DMS114 treated with DMSO at 0.1 percent for 48 hours (cell line): ENCODE measurements around the gene MREG.

ENCODE experiments used
- DNase-seq: peaks from one replicate; lab custom pipeline; 2025; ENCODE audit not compliant: unreplicated experiment; lab: John Stamatoyannopoulos, UW

Gene MREG

DNA sequence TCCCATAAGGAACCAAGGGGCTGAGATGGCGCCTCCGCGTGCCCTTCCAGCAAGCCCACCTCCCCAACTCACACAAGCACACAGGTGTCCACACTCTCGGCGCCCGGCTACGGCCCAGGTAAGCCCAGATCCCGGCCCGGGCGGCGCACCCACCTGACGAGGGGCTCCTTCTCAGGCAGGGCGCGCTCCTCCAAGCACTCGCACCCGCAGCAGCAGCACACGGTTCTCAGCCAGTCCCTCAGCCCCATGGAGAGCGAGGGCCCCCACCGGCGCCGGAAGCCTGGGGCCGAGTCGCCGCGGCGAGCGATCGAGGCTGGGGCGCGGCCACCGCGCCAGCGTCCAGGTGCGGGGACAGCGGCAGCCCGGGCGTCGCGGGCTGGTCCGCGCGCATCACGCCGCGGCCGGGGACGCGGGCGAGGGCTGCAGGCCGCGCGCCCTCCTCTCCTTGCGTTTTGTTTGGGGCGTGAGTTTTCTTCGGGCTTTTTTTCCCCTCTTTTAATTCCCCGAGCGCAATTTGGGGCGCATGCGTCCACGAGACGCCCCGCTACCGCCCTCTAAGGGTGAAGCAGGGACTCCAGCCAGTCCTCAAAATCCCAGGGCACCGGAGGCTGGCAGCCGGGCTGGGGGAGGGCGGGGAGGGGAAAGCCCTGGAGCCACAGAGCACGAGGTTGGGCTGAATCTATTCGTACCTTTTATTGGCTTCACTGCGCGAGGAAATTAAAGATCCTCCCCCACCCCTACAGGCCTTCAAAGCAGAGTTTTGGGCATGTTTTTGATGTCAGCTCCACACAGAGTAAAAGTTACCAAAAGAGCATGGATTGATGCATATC is at the start of gene MREG:
Gene MREG (minus strand): TSS at position 472 of the 830 bp plus-strand sequence. CDS start 224 bp downstream, at position 248.
- peak; percentile 42 for DNase-seq

DNA sequence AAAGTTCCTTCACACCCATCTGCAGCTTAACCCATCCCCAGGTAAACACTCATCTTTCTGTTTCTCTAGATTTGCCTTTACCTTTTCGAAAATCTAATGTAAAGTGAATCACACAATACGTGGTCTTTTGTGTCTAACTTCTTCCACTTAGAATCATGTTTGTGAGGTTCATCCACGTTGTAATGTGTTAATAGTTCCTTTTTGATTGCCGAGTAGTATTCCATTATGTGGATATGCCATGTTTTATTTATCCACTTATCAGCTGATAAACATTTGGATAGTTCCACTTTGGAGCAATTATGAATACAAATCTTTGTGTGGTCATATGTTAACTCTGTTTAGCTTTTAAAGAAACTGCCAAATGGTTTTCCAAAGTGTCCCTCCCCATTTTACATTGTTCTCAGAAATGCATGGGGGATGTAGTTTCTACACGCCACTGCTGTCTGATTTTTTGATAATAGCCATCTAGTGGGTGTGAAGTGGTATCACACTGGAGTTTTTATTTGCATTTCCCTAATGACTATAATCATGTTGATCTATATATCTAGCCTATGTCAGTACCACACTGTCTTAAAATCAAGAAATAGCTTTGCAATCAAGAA is 46.0 kb upstream of the MREG start:
- no peak for DNase-seq

DNA sequence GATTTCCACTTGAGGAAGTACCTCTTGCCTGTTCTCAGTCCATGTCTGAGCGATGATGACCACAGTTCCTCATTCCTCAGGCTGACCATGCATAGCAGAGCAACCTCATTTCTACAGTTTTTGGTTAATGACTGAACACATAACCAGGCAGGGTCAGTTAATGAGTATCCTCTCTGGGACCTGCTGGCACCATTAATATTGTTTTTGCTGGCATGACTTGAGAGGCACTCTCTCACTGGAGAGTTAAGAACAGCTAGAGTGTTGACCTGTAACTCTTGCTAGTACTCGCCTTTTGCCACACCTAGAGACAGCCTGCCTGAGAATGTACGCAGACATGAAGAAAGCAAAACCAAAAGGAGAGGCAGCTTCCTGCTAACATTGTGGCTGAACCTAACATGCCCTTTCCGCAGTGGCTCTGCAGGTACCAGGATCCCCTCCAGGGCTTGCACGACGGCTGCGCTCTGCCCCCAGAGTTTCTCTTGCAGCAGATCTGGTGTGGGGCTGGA is 44.4 kb upstream of the MREG start:
- DNase-seq = no peak

DNA sequence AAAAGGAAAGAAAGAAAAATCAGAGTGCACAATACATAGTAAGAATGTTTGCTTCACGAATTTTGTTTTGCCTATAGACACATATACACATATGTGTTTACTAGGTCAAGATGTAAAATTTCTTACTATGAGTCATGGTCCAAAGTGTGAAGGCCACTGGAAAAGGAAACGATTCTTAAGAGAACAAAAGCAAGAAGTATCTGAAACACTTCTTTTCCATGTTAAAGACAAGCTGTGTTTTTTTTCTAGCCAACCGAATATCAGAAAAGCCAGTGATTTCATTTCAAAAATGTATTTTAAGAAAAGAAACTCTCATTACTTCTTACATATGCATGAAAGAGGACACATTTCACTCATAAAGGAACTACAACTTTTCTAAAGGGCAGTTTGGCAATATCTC is 43.4 kb upstream of the MREG start:
- no peak for DNase-seq

GRCh38 chr2:216055680-216056079 is 42.3 kb upstream of the MREG start:
- DNase-seq = no peak

- DNase-seq = no peak
Observed at GRCh38 chr2:216052420-216052819, 39.1 kb upstream of the MREG start.

- DNase-seq = no peak
Observed at GRCh38 chr2:216051350-216051749, 38.0 kb upstream of the MREG start.

DNA sequence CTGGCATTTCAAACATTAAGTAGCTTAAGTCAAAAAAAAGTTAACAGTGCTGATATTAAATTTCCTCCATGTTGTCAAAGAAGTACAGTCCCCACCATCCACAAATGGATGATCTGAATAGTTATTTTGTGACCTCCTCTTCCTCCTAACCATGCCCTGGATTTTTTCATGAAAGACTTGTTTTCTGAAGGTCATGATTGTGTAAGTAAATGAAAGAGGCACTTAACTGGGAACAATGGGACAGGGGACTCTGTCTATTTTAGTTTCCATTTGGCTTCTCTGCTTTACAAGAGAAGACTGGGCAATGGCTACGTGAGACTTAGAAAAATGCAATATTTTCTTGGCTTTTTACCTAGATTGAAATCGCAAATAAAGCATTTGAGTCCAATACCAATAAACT is 36.1 kb upstream of the MREG start:
- no peak for DNase-seq

GRCh38 chr2:216047397-216047796 is 34.0 kb upstream of the MREG start:
- no peak for DNase-seq

- no peak for DNase-seq
Observed at GRCh38 chr2:216044883-216045486, 31.6 kb upstream of the MREG start.

DNA sequence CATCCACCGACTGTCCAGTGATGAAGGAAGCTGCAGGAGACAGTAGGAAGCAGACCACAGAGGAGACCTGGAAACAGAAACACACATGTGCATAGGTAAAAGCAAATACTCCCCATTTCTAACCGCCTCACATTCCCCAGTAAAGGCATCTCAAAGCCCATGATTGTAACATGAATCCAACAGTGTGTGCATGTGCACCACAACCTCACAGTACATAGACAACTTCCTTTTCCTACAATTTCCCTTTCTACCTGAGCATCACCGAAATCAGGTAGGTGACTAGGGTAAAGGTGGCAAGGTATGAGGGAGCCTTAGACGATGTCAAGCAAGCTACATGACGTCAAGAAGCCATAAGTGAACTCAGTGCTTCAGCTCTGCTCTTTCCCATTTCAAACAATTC is 30.6 kb upstream of the MREG start:
- DNase-seq = no peak

DNA sequence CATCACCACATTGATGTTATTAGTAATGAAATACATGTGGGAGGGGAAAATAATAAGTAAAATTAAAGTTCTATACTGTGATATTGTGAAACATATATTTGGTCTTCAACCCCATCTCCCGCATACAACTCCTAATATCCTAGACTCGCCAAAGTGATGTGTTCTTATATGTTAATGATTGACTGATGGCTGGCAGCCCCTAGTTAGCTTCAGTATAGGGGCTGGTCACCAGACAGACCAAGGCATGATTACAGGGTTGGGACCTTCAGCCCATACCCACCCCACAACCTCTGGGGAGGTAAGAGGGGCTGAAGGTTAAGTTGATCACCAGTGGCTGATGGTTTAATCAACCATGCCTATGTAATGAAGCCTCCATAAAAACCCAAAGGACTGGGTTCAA is 28.1 kb upstream of the MREG start:
- no peak for DNase-seq

DNA sequence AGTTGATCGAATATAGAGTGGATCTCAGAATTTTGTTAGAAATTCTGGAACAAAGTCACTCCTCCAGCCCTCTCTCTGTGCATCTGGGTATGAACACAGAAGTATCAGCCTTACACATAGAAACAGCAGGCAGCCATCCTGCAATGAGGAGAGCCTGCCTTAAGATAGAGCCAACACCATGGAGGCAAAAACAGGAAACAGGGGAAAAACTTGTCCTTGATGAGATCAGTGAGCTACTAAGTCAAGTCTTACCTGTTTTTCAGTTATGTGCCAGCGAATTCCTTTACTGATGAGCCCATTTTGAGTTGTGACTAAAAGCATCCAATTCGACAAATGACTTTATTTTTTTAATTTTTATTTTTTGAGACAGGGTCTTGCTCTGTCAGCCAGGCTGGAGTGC is 26.6 kb upstream of the MREG start:
- DNase-seq = no peak

DNA sequence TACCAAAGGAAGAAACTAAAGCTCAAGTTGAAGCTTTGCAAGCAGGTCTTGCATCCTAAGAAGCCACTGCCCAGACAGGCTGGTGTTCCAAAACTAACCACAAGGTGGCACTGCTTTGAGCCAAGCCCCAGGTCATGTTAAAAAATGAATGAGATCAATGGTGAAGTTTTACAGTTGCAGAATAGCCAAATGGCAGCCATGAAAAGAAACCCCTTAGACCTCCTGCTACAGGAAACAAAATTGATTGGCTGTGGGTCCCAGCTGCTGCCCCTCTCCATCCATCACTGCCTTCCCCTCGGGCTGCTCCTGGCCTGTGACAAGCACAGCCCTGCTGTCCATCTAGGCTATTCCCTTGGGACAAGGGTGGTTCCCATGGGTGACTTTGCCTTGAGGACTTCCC is 20.7 kb upstream of the MREG start:
- DNase-seq = no peak

GRCh38 chr2:216033403-216033802 is 20.1 kb upstream of the MREG start:
- DNase-seq = no peak

DNA sequence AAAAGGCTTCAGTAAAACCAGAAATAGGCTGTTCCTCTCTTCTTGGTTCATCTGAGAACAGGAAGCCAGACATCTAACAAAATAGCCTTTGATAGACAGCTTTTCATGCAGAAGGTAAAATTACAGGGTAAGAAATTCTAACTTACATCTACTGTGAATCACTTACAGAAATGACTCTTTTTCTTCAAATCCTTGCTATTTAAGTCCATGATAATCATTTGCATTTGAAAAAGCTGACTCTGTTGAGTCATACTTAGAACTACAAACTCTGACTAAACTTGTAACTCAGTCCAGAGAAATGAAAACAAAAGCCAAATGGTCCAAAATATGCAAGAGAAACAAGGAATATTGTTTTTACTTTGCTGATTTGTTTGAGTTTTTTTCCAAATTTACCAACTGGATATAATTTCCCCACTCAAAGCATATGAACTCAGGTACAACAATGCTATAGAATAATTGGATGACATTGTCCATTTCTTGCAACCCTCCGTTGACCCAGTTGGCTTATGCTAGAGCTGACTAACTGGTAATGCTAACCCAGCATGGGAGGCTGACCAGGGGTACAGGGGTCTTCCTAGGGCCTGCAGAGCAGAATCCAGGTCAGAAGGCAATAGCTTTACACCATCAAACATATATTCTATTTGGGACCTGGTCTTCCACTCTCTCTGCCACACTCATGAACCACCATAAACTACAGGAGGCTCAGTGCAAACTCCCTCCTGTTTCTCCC is 18.8 kb upstream of the MREG start:
- no peak for DNase-seq

DNA sequence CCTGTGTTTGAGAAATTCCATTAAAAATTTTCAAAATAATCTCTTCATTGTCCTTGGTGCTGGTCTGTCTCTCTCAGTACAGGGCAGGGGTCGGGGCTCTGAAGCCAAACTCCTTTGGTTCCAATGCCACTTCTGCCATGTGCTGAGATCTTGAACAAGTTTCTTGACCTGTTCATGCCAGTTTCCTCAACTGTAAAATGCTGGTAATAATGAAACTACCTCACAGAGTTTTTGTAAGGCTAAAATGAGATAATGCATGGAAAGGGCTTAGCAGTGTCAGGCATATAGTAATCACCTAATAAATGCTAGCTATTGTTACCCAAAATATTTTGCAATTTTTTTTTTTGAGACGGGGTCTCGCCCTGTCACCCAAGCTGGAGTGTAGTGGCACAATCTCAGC is 16.9 kb upstream of the MREG start:
- no peak for DNase-seq

DNA sequence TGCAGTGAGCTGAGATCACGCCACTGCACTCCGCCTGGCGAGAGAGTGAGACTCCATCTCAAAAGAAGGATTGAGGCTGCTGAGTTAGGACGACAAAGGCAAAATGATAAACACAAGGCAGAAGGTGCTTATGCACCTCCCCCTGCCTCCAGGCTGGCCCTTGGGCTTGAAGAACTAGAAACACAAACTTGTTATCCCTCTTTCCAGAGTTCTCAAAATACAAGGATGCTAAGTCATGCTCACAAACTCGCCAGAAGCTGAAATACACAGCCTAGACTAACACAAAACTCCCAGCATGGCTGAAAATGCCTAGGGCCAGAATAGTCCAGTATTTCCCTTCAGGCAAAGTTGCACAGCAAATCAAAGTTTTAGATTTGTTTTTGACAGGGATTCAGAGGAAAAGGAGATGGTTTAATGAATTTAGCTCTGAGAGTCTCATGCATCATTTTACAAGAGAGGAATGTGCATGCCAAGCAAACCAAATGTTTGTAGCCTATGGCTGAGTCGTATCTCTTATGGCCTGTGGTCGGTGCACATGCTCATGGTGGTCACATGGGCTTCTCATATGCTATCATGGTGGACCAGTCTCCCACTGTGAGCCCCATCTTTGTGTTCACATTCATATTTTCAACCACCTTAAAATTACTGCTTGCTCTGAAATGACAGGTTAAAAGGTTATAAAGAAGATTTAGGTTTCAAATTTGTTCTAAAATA is 16.2 kb upstream of the MREG start:
- no peak for DNase-seq

- no peak for DNase-seq
Observed at GRCh38 chr2:216024779-216025336, 11.5 kb upstream of the MREG start.

DNA sequence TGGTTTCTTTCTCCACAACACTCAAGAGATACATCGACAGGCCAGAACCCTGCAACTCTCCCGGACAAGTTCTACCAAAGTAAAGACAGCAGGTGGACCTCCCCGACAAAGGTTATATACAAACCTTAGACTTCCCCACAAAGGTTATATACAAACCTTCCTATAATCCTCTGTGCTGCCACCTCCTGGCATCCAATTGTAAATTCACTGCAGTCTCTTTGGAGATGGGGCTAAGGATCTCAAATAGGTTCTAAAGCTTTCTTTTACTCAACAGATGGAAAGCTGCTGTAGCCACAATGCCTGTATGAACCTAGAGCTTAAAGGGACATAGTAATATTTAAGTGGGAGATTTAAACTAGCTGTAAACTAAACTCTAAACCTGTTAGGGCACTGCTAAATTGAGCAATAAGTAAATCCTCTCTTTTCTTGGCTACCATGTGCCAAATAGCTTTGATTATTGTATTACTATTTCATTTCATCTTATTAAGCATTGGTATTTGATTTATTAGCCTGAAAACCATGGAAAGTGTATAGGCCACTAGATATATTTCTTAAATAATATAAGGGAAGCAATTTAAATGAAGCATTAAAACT is 9.8 kb upstream of the MREG start:
- DNase-seq = peak; percentile 23
